HepG2 (cell line): ENCODE results near the gene C2orf78. TPM values are rescaled to one million over a fixed set of nuclear protein-coding genes. Genes with fewer than 3 reads are reported as not detected.

ENCODE experiments used
- ATF1 ChIP-seq: IDR thresholded peaks from 2 replicates; pipeline ENCODE4 v1.6.1; 2016; ENCODE audit warnings: mild to moderate bottlenecking, control low read depth
- DR1 ChIP-seq: sonication (generic); formaldehyde crosslinking; IDR thresholded peaks from 2 replicates; pipeline ENCODE4 v1.8.0; 2021; ENCODE audit warnings: mild to moderate bottlenecking, missing genetic modification reagents, inconsistent platforms
- DRAP1 ChIP-seq: IDR thresholded peaks from 2 replicates; pipeline ENCODE4 v1.6.1; 2016; ENCODE audit warnings: missing genetic modification reagents, missing compliant biosample characterization
- HBP1 ChIP-seq: IDR thresholded peaks from 2 replicates; pipeline ENCODE4 v1.6.1; 2016; ENCODE audit warnings: low read depth, control low read depth
- HMGXB3 ChIP-seq: sonication (generic); formaldehyde crosslinking; IDR thresholded peaks from 2 replicates; pipeline ENCODE4 v1.4.0; 2020; ENCODE audit warnings: missing genetic modification reagents, borderline replicate concordance
- KLF6 ChIP-seq: IDR thresholded peaks from 2 replicates; pipeline ENCODE4 v1.8.0; 2016; ENCODE audit warnings: missing biosample characterization, missing genetic modification reagents
- MBD4 ChIP-seq: IDR thresholded peaks from 2 replicates; pipeline ENCODE4 v1.6.1; 2012; ENCODE audit warnings: low read length, inconsistent platforms, borderline replicate concordance
- REXO4 ChIP-seq: sonication (generic); formaldehyde crosslinking; IDR thresholded peaks from 2 replicates; pipeline ENCODE4 v1.8.0; 2022; ENCODE audit warnings: missing genetic modification reagents, mild to moderate bottlenecking, borderline replicate concordance
- TRIM22 ChIP-seq: fragments of 450-650 bp; IDR thresholded peaks from 2 replicates; pipeline ENCODE4 v1.6.1; 2017
- ZNF121 ChIP-seq: sonication (generic); formaldehyde crosslinking; IDR thresholded peaks from 2 replicates; pipeline ENCODE4 v1.5.0; 2020; ENCODE audit warnings: mild to moderate bottlenecking, missing genetic modification reagents
- ZNF136 ChIP-seq: sonication (generic); formaldehyde crosslinking; IDR thresholded peaks from 2 replicates; pipeline ENCODE4 v1.8.1; 2022; ENCODE audit warnings: low read depth, mild to moderate bottlenecking, moderate library complexity, missing genetic modification reagents
- ZNF230 ChIP-seq: sonication (generic); formaldehyde crosslinking; IDR thresholded peaks from 2 replicates; pipeline ENCODE4 v1.4.0; 2020; ENCODE audit warnings: mild to moderate bottlenecking, missing genetic modification reagents
- ZNF235 ChIP-seq: sonication (generic); formaldehyde crosslinking; IDR thresholded peaks from 2 replicates; pipeline ENCODE4 v1.8.1; 2023; ENCODE audit warnings: mild to moderate bottlenecking, missing genetic modification reagents, borderline replicate concordance
- ZNF280D ChIP-seq: sonication (generic); formaldehyde crosslinking; IDR thresholded peaks from 2 replicates; pipeline ENCODE4 v1.5.1; 2020; ENCODE audit warnings: mild to moderate bottlenecking, missing genetic modification reagents
- ZNF512 ChIP-seq: sonication (generic); formaldehyde crosslinking; IDR thresholded peaks from 2 replicates; pipeline ENCODE4 v1.4.0; 2020; ENCODE audit warnings: mild to moderate bottlenecking, missing genetic modification reagents
- polyA plus RNA-seq, 8 experiments: library from polyadenylated mRNA; depleted of rRNA in 3 of 8; stranded (reverse) in 7 of 8; unstranded in 1 of 8; fragments of >200 nt; fragmentation: Illumina TruSeq in 4 of 8; extraction: Trizol in 4 of 8; gene quantifications; 2 replicates each; pipeline versions ENCODE4 v1.2.1 to v1.2.3, GENCODE V29; 2011 to 2016; ENCODE audit warnings: low read depth in 4 of 8, missing spikeins in 1 of 8, mixed read lengths in 1 of 8; ENCODE audit not compliant: insufficient read depth in 1 of 8
- total RNA-seq, 5 experiments: library from RNA; depleted of rRNA; stranded (reverse); fragments of >200 nt; fragmentation: Illumina TruSeq; extraction: Trizol; gene quantifications; 2 replicates each; pipeline ENCODE4 v1.2.3, GENCODE V29; 2016; ENCODE audit warnings: low read depth in 1 of 5

C2orf78 gene
- total and polyA plus RNA-seq, 2 of the 13 experiments (the other 11 are each of a cell fraction or from before 2014, with no cell fraction given), result not detected

- TF ChIP-seq ZNF280D (CRISPR knock-in tag), result peak; percentile 87
- TF ChIP-seq MBD4, result 0 out of 2 replicates have a peak, but pooled peaks have one; percentile 17
- 0 out of 2 replicates have a peak, but pooled peaks have one; percentile 66 for TF ChIP-seq DR1
- TF ChIP-seq DRAP1, result peak; percentile 78
- peak; percentile 96 for TF ChIP-seq ZNF136 (CRISPR knock-in tag)
- peak; percentile 80; the same call in 1 of the 2 replicates for TF ChIP-seq HMGXB3 (CRISPR knock-in tag)
- peak; percentile 86 for TF ChIP-seq ATF1 (CRISPR knock-in tag)
- TF ChIP-seq REXO4 (CRISPR knock-in tag), result no peak
- TF ChIP-seq HBP1 (CRISPR knock-in tag), result peak; percentile 85
- TF ChIP-seq TRIM22, result no peak
- peak; percentile 78; the same call in 1 of the 2 replicates for TF ChIP-seq ZNF235 (CRISPR knock-in tag)
- TF ChIP-seq ZNF512 (CRISPR knock-in tag), result peak; percentile 87; the same call in 1 of the 2 replicates
- TF ChIP-seq KLF6 (CRISPR knock-in tag), result 0 out of 2 replicates have a peak, but pooled peaks have one; percentile 70
- TF ChIP-seq ZNF121 (CRISPR knock-in tag), result 0 out of 2 replicates have a peak, but pooled peaks have one; percentile 59
- TF ChIP-seq ZNF230, result 0 out of 2 replicates have a peak, but pooled peaks have one; percentile 69
These were observed 46.9 kb upstream of the C2orf78 start, which contains the start of gene TPRKB (continued) for GRCh38 chr2:73736855-73737779.
